GM19463 (cell line): ENCODE measurements around the gene RSPO3.
A peak's percentile ranks its signal among the peaks of the same experiment; 100 is the strongest.

ENCODE experiments used
- ATAC-seq: cut with Tn5 transposase; IDR thresholded peaks from one replicate; pipeline ENCODE4 v1.9.1; 2021; ENCODE audit warnings: mild to moderate bottlenecking, moderate library complexity; ENCODE audit not compliant: unreplicated experiment

The RSPO3 gene

DNA sequence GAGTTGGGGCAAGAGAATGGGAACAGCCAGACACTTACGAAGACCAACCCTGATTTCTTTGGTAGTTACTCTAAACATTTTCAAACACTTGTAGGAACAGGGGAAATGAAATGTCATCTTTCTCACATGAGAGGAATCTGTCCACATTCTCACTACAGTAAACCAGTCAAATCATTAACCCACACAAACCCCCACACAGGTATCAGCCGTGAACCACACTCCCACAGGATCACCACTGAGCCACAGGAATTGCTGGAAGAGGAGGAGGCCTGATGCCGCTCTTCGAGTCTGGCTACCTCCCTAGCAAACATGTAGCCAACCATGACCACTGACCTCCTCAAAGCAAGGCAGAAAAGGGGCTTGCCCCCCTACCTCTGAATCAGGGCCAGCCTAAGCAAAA is 6.9 kb upstream of the RSPO3 start:
- ATAC-seq: no peak

DNA sequence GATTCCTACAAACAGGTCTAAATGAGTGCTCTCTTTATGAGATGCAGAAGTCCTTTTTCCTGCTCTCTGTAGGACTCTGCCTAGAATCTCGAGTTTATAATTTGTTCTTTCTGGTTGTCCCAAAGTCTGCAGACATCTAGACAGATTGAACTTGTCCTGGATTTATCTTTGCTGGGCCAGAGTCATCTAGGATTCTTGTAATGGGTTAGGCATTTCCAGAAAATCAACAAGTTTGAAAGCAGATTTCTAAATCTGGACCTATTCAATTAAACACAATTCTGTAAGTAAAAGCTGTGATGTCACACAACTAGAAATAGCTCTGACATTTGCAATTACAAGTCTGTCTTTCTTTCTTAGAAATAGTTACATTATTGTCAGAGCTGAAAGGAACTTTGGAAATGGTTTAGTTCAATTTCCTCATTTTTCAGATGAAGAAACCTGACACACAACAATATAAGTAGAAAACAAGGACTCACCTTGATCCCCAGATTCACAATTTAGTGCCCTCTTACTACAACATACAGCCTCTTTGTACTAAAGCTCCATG is 4.2 kb upstream of the RSPO3 start:
- ATAC-seq: no peak

DNA sequence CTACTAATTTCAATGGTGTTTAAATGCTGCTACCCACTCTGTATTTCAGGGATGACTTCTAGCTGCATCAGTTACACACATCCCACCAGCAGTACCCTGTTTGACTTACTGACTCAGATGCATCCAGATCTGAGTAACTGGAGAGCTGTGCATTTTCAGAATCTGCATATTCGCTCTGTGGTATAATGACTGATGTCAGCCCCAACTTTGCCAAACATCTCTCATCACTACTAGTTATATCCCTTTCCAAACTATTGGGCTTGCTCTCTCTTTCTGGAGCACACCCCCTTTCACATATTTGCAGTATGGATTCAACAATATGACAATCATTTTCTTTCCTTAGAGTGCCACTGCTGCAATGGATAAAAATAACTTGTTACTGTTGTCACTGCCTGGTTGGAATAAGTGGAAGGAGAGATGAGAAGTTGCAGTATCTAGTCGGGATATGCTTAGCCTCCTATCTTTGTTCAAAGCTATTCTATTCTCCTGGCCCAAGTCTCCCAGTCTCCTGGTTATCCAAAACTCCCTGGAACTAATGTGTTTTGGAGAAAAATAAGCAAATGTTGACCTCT is 3.3 kb upstream of the RSPO3 start:
- no peak for ATAC-seq

DNA sequence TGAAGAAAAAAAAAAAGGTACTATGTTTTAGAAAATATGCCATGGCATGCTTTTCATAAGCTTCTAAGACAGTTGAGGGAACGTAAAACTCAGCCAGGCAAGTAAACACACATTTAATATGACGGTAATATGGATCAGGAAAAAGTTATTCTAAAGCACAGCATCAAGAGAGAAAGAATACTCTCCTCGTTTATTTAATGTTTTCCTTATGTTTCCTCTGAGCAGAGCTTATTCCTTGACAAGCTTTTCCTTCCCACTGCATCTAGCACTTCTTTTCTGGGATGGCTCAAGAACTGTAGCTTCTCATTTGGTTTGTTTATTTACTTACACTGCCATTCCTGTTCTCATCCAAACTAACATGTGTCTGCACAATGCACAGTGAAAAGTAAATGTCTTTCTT is 2.7 kb upstream of the RSPO3 start:
- ATAC-seq: no peak

DNA sequence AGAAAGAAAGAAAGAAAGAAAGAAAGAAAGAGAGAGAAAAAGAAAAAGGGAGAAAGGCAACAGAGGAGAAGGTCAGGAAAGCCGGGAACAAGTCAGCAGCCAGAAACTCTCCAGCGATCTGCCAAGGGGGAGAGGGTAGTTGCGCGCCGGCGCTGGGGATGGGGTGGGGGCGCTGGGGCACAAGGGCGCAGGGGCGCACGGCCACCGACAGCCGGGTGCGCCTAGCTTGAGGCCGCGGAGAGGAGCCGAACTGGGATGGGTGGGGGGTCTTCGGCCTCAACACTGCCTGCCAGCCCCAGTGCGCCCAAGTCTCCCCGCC is 533 bp upstream of the RSPO3 start:
- no peak for ATAC-seq

DNA sequence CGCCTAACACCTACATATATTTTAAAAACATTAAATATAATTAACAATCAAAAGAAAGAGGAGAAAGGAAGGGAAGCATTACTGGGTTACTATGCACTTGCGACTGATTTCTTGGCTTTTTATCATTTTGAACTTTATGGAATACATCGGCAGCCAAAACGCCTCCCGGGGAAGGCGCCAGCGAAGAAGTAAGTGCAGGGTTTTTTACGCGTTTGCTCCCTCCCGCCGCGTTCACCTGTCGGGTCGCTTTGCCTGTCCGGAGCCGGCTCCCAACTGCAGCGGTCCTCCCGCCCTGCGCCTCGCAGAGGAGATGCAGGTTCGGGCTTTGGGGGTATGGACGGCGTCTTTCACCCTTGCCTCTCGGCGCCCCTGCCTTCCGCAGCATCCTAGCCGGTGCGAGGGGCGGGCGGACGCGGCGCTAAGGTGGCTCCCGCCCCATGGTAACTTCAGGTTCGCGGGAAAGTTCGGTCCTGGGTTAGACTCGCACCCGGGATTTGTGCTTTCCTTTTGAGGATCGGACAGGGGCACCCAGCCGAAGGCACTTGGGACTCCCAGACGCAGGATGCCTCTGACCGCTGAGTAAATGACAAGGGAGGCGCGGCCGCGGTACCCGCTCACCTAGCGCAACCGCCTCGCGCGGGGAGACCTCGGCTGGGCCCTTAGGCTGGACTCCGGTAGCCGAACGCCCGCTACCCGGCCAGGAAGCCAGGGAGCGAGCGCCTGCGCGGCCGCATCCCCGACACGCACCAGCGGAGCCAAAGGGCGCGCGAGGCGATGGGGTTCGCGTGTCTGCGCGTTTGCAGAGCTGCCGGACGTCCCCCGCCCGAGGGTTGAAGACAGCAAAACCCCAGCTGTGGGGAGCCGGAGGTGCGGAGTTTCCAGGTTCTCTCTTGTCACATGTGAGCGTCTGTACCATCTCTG is 891 bp downstream of the RSPO3 start:
- ATAC-seq: peak; percentile 35

DNA sequence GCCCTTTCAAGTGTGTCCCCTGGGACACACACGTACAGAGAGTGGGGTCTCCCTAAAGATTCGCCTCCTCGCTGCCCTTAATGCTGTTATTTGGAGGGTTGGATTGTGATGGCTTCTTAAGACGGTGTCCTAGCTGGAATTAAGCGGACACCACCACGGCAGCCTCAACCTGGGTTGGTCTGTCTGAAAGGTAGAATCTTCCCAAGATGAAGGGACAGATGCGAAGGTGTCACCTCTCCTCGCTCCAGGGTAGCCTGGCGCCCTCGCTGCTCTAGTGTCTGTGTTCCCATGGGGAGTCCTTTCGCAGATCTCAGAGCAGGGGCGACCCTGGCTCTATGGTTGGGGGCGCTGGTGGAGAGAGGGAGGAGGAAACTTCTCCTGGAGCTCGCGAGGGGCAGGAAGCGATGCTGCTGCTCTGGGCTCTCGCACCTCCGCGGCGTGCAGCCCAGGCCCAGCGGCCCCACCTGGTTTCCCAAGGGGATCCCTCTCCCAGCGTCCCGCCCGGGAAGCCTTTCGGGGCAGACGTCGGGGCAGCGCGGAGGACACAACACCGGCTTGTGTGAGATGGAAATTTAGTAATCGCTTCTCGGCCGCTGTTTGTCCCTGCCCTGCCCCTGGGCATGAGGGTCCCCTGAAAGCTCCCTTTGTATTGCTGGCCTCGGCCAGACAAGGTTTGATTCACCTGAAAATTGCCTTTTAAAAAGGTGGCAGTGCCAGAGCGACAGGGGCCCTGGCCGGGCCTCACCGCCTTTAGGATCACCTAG is 1.7 kb downstream of the RSPO3 start:
- peak; percentile 3 for ATAC-seq

DNA sequence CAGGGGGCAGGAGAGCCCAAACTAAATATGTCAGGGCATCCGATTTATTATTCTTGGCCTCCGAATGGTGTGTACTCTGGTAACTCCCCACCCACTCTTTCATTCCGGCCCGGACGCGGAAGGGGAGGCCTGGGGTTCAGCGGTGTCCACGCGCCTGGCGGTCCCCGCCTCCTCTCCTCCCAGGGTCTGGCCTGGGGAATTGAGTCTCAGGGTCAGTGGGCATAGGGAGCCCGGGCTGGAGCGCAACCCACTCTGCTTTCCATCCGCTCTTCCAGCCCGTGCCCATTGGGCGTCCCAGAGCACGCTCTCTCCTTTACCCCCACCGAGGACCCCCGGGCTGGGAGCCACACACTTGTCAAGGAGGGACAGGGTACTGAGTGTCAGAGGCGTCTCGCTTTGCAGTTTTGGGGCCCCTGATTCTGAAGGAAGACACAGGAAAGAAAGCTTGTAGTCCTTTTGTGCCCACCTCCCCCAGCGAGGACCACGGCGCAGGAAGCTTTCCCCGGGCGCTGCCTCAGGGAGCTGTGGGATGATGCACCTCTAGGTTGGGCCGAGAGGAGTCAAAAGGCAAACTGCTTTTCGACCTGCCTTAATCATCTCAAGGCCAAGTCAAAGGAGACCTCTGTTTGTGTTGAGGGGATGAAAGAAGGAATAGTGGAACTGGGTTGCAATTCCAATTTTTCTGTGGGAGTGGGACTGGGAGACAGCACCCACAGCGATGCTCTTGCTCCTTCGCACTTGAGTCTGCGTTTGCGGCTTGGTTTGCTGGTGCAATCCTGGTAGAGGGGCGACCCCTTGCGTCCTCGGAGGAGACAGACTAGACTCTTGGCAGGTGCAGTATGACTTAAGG is 2.5 kb downstream of the RSPO3 start:
- peak; percentile 79 for ATAC-seq

DNA sequence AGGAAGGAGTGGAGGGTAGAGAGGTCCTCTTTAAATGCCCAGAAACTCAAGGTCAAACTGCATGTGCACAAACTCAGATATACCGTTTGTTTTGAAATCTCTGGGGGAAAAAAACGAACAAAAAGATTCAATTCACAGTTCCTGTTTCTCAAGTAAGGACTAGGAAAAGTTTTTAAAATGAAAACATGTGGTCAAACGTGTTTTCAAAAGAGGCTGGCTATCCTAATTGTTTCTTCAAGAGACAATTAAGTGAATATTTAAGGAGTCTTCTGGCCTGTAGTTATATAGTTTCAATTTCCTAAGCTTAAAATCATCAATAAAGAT is 3.1 kb downstream of the RSPO3 start:
- no peak for ATAC-seq

DNA sequence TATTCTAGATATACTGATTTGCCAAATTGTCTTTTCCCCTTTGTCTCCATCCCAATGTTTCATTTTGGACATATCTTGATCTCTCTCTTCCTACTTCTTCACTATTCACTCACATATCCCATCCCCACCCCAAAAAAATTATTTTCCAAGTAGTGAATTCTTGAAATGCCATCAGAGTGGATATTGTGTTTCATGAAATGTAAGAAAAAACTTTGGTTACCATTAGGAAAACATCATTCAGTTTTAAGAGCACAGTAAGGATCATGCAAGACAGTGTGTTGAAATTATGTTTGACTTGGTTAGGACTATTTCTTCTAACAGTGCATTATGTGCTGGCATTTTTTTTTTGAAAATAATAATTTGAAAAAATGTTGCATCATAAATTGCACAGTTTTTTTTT is 5.7 kb downstream of the RSPO3 start:
- no peak for ATAC-seq

DNA sequence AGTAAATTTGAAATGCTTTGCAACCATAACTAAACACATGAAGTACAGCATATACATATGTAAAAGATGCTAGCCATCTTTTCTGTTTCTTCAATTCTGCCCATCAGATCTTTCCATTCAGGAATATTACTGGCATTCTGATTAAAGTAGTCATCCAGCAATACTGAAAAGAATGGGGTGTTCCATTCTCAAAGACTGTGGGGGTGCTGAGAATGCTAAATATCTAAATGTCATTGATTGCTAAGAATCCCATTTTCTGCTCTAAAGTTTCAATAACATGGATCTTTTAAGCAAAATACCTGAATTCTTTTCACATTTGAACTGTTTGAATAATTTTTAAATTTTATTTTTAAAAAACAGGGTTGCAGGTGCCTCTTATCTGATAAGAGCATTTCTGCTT is 6.2 kb downstream of the RSPO3 start:
- ATAC-seq: no peak

DNA sequence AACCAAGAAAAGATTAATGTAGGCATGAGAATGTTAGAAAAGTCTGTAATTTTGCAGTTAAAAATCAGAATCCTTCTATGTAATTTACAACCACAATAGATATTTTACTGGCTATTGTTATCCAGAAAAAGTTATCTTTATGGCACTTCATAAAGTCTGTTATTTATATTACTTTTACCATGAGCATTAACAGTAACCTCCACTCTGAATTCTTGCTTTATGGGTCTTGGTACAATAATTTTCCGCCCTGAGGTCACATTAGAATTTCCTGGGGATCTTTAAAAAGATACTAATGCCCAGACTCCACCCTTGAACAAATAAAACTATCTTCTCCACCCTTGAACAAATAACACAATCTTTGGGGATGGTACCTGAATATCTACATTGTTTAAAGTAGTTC is 9.6 kb downstream of the RSPO3 start:
- no peak for ATAC-seq

DNA sequence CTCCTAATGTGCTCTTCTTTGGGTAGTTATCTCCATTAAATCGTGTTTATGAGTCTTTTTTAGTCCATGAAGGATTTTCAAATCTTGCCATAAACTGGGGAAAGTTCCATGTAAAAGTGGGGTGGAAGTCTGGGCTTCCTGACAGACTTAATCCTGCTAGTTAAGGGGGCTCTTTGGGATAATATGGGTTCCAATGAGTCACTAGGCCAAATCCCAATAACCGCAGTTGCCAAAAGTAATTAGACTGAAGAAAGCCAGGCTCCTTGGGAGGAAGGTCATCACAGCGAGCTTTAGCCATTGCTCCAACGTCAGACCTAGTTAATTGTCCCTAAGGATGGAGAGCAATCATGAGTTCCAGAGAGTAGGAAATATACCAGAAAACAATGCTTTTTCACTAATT is 10.8 kb downstream of the RSPO3 start:
- no peak for ATAC-seq

DNA sequence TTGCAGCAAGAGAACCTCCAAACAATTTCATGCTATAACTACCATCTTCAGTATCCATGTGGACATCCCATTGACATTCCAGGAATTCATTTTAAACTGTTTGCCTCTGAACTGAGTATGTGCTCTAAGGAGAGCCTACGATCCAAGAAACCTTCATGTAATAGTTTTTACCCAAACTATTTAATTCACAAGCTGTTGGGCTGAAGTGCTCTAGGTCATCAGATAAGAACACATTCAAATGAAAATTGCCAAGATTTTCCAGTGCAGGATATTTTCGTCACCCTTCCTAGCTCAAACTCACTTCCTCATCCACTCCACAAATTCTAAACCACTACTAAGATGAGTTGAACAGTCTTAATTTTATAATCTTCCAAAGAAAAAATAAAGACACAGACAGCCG is 12.8 kb downstream of the RSPO3 start:
- no peak for ATAC-seq

DNA sequence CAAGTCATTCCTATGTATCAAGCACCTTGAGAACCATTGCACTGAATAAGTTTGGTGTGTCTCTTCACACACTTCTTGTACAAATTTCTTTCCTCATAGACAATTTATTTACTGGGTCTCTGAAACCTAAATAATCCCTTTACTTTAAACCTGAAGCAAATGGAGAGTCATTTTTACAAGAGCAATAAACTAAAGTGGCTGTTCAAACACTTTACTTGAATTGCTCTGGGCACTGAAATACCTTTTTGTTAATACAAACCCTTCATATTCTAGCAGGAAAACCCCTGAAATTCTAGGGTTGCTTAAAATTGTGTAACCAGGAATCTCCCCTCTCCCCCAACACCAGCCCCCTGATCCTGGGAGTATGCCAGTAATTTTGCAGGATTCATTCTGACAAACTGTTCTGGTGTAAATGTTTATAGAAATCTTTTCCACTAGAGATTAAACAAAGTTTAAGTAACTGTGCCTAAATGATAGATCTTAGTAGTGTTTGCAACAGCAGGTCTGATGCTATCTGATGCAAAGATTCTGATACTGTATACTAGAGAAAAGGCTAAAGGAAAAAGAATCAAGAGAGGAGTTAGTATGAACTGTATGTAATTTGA is 13.4 kb downstream of the RSPO3 start:
- ATAC-seq: no peak

DNA sequence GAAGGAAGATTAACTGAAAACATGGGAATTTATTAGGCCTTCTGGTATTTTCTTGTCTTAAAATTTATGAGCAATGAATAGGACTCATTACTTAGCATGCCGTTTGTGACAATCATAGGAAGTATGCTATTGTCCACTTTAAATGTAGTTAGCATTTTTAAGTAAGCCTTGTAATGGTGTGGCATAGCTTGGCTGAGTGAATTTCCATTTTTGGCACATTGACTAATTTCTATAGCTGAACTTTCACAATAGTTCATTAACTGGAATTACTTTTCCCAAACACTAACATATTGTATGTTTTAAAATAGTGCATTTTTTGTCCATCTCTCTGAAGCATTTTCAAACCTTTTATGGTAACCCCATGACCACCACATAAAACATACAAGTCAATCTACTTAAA is 15.7 kb downstream of the RSPO3 start:
- no peak for ATAC-seq

DNA sequence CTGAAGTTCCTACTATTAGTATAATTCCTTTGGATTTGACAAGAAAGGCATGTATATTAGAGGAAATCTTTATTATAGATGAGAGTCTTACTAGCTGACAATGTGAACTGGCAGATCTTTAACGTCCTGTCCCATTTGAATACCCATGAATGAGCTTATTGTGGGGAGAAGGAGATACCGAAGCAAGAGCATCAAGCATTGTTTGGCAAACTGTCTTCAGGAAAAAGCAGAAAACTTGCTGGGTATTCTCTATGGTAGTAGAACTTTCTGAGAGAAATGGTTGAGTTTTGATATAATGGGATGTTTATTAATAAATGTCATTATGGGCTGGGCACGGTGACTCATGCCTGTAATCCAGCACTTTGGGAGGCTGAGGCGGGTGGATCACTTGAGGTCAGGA is 18.3 kb downstream of the RSPO3 start:
- ATAC-seq: no peak

DNA sequence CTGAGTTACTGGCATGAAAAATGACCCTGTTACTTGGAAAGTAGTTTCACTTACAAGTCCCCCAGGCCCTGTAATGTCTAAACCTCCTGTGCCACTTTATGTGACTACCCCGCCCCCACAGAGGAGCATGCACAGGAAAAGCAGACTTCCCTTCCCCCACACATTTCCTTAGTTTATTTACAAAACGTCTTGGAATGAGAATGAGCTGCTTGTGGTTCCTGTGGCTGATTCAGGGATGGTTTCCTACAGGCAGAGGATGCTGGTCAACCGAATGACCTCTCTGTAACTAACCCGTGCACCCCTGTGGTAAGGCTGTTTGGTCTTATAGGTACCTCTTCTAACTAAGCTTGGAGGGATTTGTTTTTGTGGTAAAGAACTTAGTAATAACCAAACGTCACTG is 28.5 kb downstream of the RSPO3 start:
- no peak for ATAC-seq

DNA sequence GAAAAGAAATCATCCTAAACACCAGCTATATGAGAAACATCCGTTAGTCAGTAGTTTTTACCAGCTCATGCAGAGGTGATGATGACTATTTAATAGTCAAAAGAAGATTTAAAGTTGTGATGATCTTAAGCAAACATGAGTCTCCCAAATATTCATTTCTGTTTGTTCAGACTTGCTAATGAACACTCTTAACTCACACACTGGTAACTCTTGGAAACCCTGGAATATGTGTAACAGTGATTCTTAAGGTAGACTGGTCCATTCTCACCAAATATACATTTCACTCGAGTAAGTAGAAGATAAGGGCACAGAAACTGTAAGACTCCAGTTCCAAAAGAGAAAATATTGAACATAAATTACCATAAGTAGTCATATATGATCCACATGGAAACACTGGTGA is 29.1 kb downstream of the RSPO3 start:
- ATAC-seq: no peak

DNA sequence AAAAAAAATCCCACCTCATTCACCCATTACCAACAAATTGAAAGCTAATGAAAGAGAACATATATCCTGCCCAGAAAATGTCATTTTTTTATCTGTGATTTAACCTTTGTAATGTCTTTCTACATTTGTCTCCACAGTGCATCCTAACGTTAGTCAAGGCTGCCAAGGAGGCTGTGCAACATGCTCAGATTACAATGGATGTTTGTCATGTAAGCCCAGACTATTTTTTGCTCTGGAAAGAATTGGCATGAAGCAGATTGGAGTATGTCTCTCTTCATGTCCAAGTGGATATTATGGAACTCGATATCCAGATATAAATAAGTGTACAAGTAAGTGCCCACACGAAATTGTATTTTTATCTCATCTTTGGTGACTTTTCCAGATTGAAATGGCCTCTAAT is 30.0 kb downstream of the RSPO3 start:
- ATAC-seq: no peak

DNA sequence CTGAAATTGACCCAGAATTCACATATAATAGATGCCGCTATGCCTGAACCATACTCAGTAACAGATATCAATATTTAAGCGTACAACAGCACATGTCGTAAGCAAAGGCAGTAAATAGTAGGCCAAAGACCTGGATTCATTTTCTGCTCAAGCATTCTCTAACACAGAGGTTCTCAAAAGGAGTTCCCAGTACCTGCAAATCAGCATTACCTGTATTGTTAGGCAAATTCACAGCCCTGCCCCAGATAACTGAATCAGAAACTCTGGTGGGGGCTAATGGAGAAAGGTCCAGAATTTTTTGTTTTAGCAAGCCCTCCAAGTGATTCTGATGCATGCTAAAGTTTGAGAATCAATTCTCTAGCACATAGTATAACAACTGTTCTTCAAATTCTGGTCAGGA is 36.0 kb downstream of the RSPO3 start:
- no peak for ATAC-seq
